Measurements from ENCODE around the gene CD207. TPM values are rescaled to one million over a fixed set of nuclear protein-coding genes. Genes with fewer than 3 reads are reported as not detected.

CD207 gene
- total and polyA plus RNA-seq, 2 experiments from 2014 or later, result not detected

- TF ChIP-seq ZNF331 (CRISPR knock-in tag; IDR thresholded peaks at IDR 0.05; ENCODE audit: low read depth) (no peak), CTCF (conservative IDR thresholded peaks at IDR 0.05; ENCODE audit: low read depth in 2 of 2) (peak; percentile 99), JUNB (IDR thresholded peaks at IDR 0.05; ENCODE audit: unreplicated experiment) (no peak), NANOG (IDR thresholded peaks at IDR 0.05; ENCODE audit: borderline replicate concordance) (no peak)
These were observed 26.4 kb upstream of the CD207 start (continued) for GRCh38 chr2:70861777-70862625.

GRCh38 chr2:70855667-70856066 is 20.1 kb upstream of the CD207 start:
- no peaks in the 10 kb centered on the region for H3K9me2 ChIP-seq (ENCODE audit: insufficient read depth)
- no peaks in the 10 kb centered on the region; the same call in 2 of the 3 replicates for H3K9me3 Mint-ChIP-seq
- H3K4me1 ChIP-seq (ENCODE audit: insufficient read depth), result no peaks in the 10 kb centered on the region
- peaks cover 23% of the 10 kb centered on the region; the same call in 1 of the 2 replicates for H3K27me3 ChIP-seq (ENCODE audit: insufficient read depth)
- no peak for TF ChIP-seq CREB1 (CRISPR knock-in tag; IDR thresholded peaks at IDR 0.05; ENCODE audit: low read depth)
- no peaks in the 10 kb centered on the region; the same call in 1 of the 2 replicates for H4K20me1 ChIP-seq (replicated peaks; ENCODE audit: insufficient read depth)
- H3F3A ChIP-seq (replicated peaks; ENCODE audit: low read depth), result no peaks in the 10 kb centered on the region
- ATAC-seq, result no peak
- H3K27ac Mint-ChIP-seq, result no peak overlapping the region
- H3K4me3 Mint-ChIP-seq, result no peak overlapping the region
- no peaks in the 10 kb centered on the region for H3K79me2 ChIP-seq (replicated peaks; ENCODE audit: insufficient read depth)
- H3K27ac ChIP-seq (ENCODE audit: low read depth), result no peak overlapping the region
- DNase-seq (ENCODE audit: low spot score), result no peak
- no peaks in the 10 kb centered on the region for H3K36me3 Mint-ChIP-seq (ENCODE audit: low read depth)
- H3K4me3 ChIP-seq, result no peak overlapping the region
- H3K4me1 Mint-ChIP-seq, result no peaks in the 10 kb centered on the region; the same call in 2 of the 3 replicates
- H3K27me3 Mint-ChIP-seq (ENCODE audit: insufficient read depth, low read depth, poor library complexity), result peaks cover 5% of the 10 kb centered on the region
- H3K4me2 ChIP-seq, result no peak overlapping the region
- no peaks in the 10 kb centered on the region for H3K36me3 ChIP-seq (ENCODE audit: insufficient read depth)
- no peak overlapping the region for H2AFZ ChIP-seq

GRCh38 chr2:70854411-70854810 is 18.8 kb upstream of the CD207 start:
- Histone ChIP-seq H3K27me3 (ENCODE audit: insufficient read depth) (peaks cover 10% of the 10 kb centered on the region; the same call in 1 of the 2 replicates), H3K79me2 (replicated peaks; ENCODE audit: insufficient read depth) (no peaks in the 10 kb centered on the region), H3K4me1 (ENCODE audit: insufficient read depth) (no peaks in the 10 kb centered on the region), H4K20me1 (replicated peaks; ENCODE audit: insufficient read depth) (no peaks in the 10 kb centered on the region; the same call in 1 of the 2 replicates), H3K4me2 (no peak overlapping the region), H3K9me2 (ENCODE audit: insufficient read depth) (no peaks in the 10 kb centered on the region), H3K27ac (ENCODE audit: low read depth) (no peak overlapping the region), H3F3A (replicated peaks; ENCODE audit: low read depth) (no peaks in the 10 kb centered on the region), H2AFZ (no peak overlapping the region), H3K36me3 (ENCODE audit: insufficient read depth) (no peaks in the 10 kb centered on the region), H3K4me3 (no peak overlapping the region)
- no peak for TF ChIP-seq CREB1 (CRISPR knock-in tag; IDR thresholded peaks at IDR 0.05; ENCODE audit: low read depth)
- no peaks in the 10 kb centered on the region for H3K9me3 Mint-ChIP-seq
- no peaks in the 10 kb centered on the region; the same call in 2 of the 3 replicates for H3K4me1 Mint-ChIP-seq
- DNase-seq (ENCODE audit: low spot score) (no peak), ATAC-seq (no peak)
- H3K27ac Mint-ChIP-seq, result no peak overlapping the region
- H3K36me3 Mint-ChIP-seq (ENCODE audit: low read depth), result no peaks in the 10 kb centered on the region
- H3K4me3 Mint-ChIP-seq, result no peak overlapping the region
- H3K27me3 Mint-ChIP-seq (ENCODE audit: insufficient read depth, low read depth, poor library complexity), result peaks cover 3% of the 10 kb centered on the region

GRCh38 chr2:70852824-70853223 is 17.2 kb upstream of the CD207 start:
- no peak overlapping the region for H3K4me3 ChIP-seq
- H3K27me3 Mint-ChIP-seq (ENCODE audit: insufficient read depth, low read depth, poor library complexity), result no peaks in the 10 kb centered on the region
- ATAC-seq (no peak), DNase-seq (ENCODE audit: low spot score) (no peak)
- H3K36me3 Mint-ChIP-seq (ENCODE audit: low read depth), result no peaks in the 10 kb centered on the region
- no peak overlapping the region for H3K4me3 Mint-ChIP-seq
- H2AFZ ChIP-seq, result no peak overlapping the region
- H3K4me1 ChIP-seq (ENCODE audit: insufficient read depth), result no peaks in the 10 kb centered on the region
- H3K27ac ChIP-seq (ENCODE audit: low read depth), result no peak overlapping the region
- no peaks in the 10 kb centered on the region; the same call in 1 of the 2 replicates for H4K20me1 ChIP-seq (replicated peaks; ENCODE audit: insufficient read depth)
- H3K36me3 ChIP-seq (ENCODE audit: insufficient read depth), result no peaks in the 10 kb centered on the region
- H3K27me3 ChIP-seq (ENCODE audit: insufficient read depth), result no peaks in the 10 kb centered on the region
- no peak overlapping the region for H3K27ac Mint-ChIP-seq
- no peaks in the 10 kb centered on the region; the same call in 2 of the 3 replicates for H3K4me1 Mint-ChIP-seq
- no peak overlapping the region for H3K4me2 ChIP-seq
- H3F3A ChIP-seq (replicated peaks; ENCODE audit: low read depth), result no peaks in the 10 kb centered on the region
- no peaks in the 10 kb centered on the region for H3K79me2 ChIP-seq (replicated peaks; ENCODE audit: insufficient read depth)
- no peaks in the 10 kb centered on the region for H3K9me3 Mint-ChIP-seq
- H3K9me2 ChIP-seq (ENCODE audit: insufficient read depth), result no peaks in the 10 kb centered on the region
- TF ChIP-seq ETS1 (IDR thresholded peaks at IDR 0.05), result no peak
- TF ChIP-seq CREB1 (CRISPR knock-in tag; IDR thresholded peaks at IDR 0.05; ENCODE audit: low read depth), result no peak
- no peak for TF ChIP-seq STAT1 (IDR thresholded peaks at IDR 0.05; ENCODE audit: unreplicated experiment)
- no peak for TF ChIP-seq CTCF (conservative IDR thresholded peaks at IDR 0.05; ENCODE audit: low read depth in 2 of 2)
- TF ChIP-seq EZH2phosphoT487 (IDR thresholded peaks at IDR 0.05; ENCODE audit: unreplicated experiment), result no peak
- TF ChIP-seq EZH2 (IDR thresholded peaks at IDR 0.05; ENCODE audit: low read depth, unreplicated experiment), result no peak
- TF ChIP-seq NANOG (IDR thresholded peaks at IDR 0.05; ENCODE audit: borderline replicate concordance), result no peak
- no peak for TF ChIP-seq ZNF331 (CRISPR knock-in tag; IDR thresholded peaks at IDR 0.05; ENCODE audit: low read depth)
